ENCODE measurements around the gene GAS5. TPM values are rescaled to one million over a fixed set of nuclear protein-coding genes. Genes with fewer than 3 reads are reported as not detected.

GAS5 gene
- total and polyA plus RNA-seq, 4 donors, result 28.6 to 84.8 (median 58.5) TPM

DNA sequence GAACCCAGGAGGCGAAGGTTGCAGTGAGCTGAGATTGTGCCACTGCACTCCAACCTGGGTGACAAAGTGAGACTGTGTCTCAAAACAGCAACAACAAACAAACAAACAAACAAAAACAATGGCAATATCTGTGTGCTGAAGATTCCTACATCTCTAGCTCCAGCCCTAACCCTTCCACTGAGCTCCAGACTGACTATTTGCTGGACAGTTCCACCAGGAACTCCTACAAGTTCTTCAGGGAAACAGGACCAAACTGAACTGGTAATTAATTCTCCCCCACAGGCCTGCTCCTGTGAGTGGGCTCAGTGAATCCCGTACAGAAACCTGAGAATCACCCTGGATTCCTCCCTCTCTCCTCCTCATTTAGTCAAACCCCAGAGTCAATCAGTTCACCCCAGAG is 47.8 kb upstream of the GAS5 start:
- Histone ChIP-seq H3K27ac (ENCODE audit: low read depth in 1 of 2, low read length in 2 of 2) (peak overlapping the region in 1 of 2 donors; percentile 67), H3K4me3 (ENCODE audit: low read depth in 1 of 3, low read length in 3 of 3) (peak overlapping the region; percentile 66 to 96 (median 90)), H3K9me3 (ENCODE audit: control insufficient read depth in 4 of 4, low read length in 3 of 4) (no peaks in the 10 kb centered on the region), H3K9ac (ENCODE audit: low read depth in 1 of 2, low read length in 2 of 2) (peak overlapping the region; percentile 63 to 70), H3K4me1 (ENCODE audit: control insufficient read depth in 4 of 4, insufficient read depth in 4 of 4, low read length in 3 of 4) (peaks cover 4 to 53% (median 31%) of the 10 kb centered on the region in 4 donors), H3K27me3 (ENCODE audit: control insufficient read depth in 4 of 4, insufficient read depth in 4 of 4, low read length in 3 of 4) (no peaks in the 10 kb centered on the region), H3K36me3 (ENCODE audit: control insufficient read depth in 4 of 4, insufficient read depth in 3 of 4, low read depth in 1 of 4, low read length in 3 of 4) (peaks cover 4 to 29% (median 19%) of the 10 kb centered on the region in 4 donors)
- TF ChIP-seq, protein P1, sequence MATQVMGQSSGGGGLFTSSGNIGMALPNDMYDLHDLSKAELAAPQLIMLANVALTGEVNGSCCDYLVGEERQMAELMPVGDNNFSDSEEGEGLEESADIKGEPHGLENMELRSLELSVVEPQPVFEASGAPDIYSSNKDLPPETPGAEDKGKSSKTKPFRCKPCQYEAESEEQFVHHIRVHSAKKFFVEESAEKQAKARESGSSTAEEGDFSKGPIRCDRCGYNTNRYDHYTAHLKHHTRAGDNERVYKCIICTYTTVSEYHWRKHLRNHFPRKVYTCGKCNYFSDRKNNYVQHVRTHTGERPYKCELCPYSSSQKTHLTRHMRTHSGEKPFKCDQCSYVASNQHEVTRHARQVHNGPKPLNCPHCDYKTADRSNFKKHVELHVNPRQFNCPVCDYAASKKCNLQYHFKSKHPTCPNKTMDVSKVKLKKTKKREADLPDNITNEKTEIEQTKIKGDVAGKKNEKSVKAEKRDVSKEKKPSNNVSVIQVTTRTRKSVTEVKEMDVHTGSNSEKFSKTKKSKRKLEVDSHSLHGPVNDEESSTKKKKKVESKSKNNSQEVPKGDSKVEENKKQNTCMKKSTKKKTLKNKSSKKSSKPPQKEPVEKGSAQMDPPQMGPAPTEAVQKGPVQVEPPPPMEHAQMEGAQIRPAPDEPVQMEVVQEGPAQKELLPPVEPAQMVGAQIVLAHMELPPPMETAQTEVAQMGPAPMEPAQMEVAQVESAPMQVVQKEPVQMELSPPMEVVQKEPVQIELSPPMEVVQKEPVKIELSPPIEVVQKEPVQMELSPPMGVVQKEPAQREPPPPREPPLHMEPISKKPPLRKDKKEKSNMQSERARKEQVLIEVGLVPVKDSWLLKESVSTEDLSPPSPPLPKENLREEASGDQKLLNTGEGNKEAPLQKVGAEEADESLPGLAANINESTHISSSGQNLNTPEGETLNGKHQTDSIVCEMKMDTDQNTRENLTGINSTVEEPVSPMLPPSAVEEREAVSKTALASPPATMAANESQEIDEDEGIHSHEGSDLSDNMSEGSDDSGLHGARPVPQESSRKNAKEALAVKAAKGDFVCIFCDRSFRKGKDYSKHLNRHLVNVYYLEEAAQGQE (IDR thresholded peaks at IDR 0.05), result peak; percentile 96
- TF ChIP-seq, protein P2, sequence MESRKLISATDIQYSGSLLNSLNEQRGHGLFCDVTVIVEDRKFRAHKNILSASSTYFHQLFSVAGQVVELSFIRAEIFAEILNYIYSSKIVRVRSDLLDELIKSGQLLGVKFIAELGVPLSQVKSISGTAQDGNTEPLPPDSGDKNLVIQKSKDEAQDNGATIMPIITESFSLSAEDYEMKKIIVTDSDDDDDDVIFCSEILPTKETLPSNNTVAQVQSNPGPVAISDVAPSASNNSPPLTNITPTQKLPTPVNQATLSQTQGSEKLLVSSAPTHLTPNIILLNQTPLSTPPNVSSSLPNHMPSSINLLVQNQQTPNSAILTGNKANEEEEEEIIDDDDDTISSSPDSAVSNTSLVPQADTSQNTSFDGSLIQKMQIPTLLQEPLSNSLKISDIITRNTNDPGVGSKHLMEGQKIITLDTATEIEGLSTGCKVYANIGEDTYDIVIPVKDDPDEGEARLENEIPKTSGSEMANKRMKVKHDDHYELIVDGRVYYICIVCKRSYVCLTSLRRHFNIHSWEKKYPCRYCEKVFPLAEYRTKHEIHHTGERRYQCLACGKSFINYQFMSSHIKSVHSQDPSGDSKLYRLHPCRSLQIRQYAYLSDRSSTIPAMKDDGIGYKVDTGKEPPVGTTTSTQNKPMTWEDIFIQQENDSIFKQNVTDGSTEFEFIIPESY (IDR thresholded peaks at IDR 0.05), result no peak
- WGBS, result 40% methylated on average over 2 of the region's 2 CpGs
- no peak for DNase-seq (ENCODE audit: low spot score)

GRCh38 chr1:173914366-173914871 is 46.6 kb upstream of the GAS5 start:
- peak; percentile 42 for DNase-seq (ENCODE audit: low spot score)

More at GRCh38 chr1:173914366-173914871, 46.6 kb upstream of the GAS5 start:
- Histone ChIP-seq H3K4me1 (ENCODE audit: control insufficient read depth in 4 of 4, insufficient read depth in 4 of 4, low read length in 3 of 4) (peaks cover 4 to 53% (median 31%) of the 10 kb centered on the region in 4 donors), H3K27me3 (ENCODE audit: control insufficient read depth in 4 of 4, insufficient read depth in 4 of 4, low read length in 3 of 4) (no peaks in the 10 kb centered on the region), H3K9ac (ENCODE audit: low read depth in 1 of 2, low read length in 2 of 2) (no peak overlapping the region), H3K36me3 (ENCODE audit: control insufficient read depth in 4 of 4, insufficient read depth in 3 of 4, low read depth in 1 of 4, low read length in 3 of 4) (peaks cover 4 to 38% (median 24%) of the 10 kb centered on the region in 4 donors), H3K4me3 (ENCODE audit: low read depth in 1 of 3, low read length in 3 of 3) (peak overlapping the region; percentile 66 to 96 (median 90)), H3K9me3 (ENCODE audit: control insufficient read depth in 4 of 4, low read length in 3 of 4) (no peaks in the 10 kb centered on the region), H3K27ac (ENCODE audit: low read depth in 1 of 2, low read length in 2 of 2) (no peak overlapping the region)
- TF ChIP-seq GABPA (IDR thresholded peaks at IDR 0.05 in 1 of 2, conservative IDR thresholded peaks at IDR 0.05 in 1 of 2), result no peak
- peak; percentile 67 to 79 for TF ChIP-seq HNF4A (conservative IDR thresholded peaks at IDR 0.05)
- peak; percentile 74 to 78 for TF ChIP-seq RAD21 (IDR thresholded peaks at IDR 0.05)
- peak; percentile 46 for TF ChIP-seq HNF4G (IDR thresholded peaks at IDR 0.05)
- TF ChIP-seq, protein P3, sequence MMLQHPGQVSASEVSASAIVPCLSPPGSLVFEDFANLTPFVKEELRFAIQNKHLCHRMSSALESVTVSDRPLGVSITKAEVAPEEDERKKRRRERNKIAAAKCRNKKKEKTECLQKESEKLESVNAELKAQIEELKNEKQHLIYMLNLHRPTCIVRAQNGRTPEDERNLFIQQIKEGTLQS (IDR thresholded peaks at IDR 0.05), result no peak
- TF ChIP-seq NR2F2 (IDR thresholded peaks at IDR 0.05), result no peak
- TF ChIP-seq FOXA2 (IDR thresholded peaks at IDR 0.05), result no peak
- TF ChIP-seq EGR1 (IDR thresholded peaks at IDR 0.05; ENCODE audit: low read depth in 2 of 2), result no peak
- TF ChIP-seq, protein P2 (IDR thresholded peaks at IDR 0.05), result no peak
- peak; percentile 15 to 44 for TF ChIP-seq JUND (IDR thresholded peaks at IDR 0.05)
- TF ChIP-seq, protein P4, sequence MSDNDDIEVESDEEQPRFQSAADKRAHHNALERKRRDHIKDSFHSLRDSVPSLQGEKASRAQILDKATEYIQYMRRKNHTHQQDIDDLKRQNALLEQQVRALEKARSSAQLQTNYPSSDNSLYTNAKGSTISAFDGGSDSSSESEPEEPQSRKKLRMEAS (IDR thresholded peaks at IDR 0.05), result peak; percentile 61
- no peak for TF ChIP-seq FOXA1 (IDR thresholded peaks at IDR 0.05)
- peak; percentile 15 for TF ChIP-seq SP1 (IDR thresholded peaks at IDR 0.05)
- TF ChIP-seq TAF1 (conservative IDR thresholded peaks at IDR 0.05), result no peak
- peak; percentile 46 for TF ChIP-seq YY1 (IDR thresholded peaks at IDR 0.05)
- TF ChIP-seq, protein P1 (IDR thresholded peaks at IDR 0.05), result peak; percentile 53
- peak in 1 of 2 donors; percentile 51 for TF ChIP-seq RXRA (IDR thresholded peaks at IDR 0.05)
- TF ChIP-seq, protein P5, sequence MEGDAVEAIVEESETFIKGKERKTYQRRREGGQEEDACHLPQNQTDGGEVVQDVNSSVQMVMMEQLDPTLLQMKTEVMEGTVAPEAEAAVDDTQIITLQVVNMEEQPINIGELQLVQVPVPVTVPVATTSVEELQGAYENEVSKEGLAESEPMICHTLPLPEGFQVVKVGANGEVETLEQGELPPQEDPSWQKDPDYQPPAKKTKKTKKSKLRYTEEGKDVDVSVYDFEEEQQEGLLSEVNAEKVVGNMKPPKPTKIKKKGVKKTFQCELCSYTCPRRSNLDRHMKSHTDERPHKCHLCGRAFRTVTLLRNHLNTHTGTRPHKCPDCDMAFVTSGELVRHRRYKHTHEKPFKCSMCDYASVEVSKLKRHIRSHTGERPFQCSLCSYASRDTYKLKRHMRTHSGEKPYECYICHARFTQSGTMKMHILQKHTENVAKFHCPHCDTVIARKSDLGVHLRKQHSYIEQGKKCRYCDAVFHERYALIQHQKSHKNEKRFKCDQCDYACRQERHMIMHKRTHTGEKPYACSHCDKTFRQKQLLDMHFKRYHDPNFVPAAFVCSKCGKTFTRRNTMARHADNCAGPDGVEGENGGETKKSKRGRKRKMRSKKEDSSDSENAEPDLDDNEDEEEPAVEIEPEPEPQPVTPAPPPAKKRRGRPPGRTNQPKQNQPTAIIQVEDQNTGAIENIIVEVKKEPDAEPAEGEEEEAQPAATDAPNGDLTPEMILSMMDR (IDR thresholded peaks at IDR 0.05; ENCODE audit: low read depth, low read length, missing input control), result peak; percentile 43
- WGBS, result 41% methylated on average over 13 of the region's 13 CpGs

Measured in liver (tissue), 9 donors.